Inferior parietal cortex (tissue), 1 donor: Measurements from ENCODE around the gene UQCR10.

ENCODE experiments used
- DNase-seq: peaks from one replicate; pipeline ENCODE4 v3.0.0-alpha.2; 2016; ENCODE audit errors: extremely low spot score

The UQCR10 gene

GRCh38 chr22:29762263-29762662 is 4.9 kb upstream of the UQCR10 start:
- DNase-seq, result no peak

DNA sequence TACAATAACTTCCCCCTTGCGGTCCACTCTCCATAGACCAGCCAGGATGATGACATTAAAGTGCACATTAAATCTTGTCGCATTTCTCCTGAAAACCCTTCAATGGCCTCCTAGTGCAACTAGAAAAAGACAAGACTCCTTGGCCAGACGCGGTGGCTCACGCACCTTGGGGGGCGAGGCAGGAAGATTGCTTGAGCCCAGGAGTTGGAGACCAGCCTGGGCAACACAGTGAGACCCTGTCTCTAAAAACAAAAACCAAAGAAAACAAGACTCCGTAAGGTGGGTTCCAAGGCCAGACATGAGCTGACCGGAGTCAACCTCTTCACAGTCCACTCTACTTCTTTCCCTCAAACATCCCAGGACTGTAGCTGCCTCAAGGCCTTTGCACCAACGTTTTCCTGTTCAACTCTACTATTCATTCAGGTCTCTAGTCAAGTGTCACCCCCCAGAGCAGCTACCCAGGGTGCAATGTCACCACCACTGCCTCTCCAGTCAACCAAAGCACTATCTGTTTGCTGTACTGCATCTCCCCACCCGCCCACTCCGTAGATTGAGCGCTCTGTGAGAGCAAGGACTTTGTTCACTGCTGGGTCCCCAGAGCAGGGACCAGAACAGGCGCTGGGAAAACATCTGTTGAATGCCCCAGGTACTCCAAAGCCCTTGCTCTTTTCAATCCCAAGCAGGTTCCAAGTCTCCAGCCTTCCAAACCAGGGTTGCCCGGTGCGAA is 1.1 kb upstream of the UQCR10 start:
- no peak for DNase-seq

GRCh38 chr22:29766632-29767170 is 468 bp upstream of the UQCR10 start, which contains the start of gene ZMAT5:
Gene ZMAT5, minus strand, starts transcription at chr22:29767007. Its CDS starts 18,463 bp downstream, at chr22:29748544.
- peak; percentile 96 for DNase-seq

- DNase-seq, result no peak
Observed at GRCh38 chr22:29768052-29768693, 1.0 kb downstream of the UQCR10 start.

DNA sequence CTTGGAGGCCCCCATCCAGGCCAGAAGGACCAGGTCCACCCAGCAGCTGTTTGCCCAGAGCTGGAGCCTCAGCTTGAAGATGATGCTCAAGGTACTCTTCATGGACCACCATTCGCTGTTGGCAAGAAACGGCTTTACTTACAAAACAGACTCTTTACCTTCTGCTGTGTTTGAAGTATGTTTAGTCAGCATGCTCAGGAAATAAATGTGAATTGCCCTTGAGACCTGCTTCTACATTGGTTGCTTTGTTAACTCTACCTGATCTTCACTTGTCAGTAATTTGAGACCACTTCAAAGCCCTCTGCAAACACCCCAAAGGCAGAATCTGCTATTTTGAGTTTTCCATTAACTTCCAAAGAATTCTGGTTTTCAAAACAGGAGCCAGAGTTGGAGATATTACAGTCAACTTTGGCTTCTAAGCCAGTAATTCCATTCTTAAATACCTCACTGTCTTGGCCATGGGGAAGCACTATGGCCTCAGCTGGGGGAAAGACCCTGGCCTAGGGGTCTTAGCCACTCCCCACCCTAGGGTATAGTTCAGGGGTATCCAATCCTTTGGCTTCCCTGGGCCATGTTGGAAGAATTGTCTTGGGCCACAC is 2.7 kb downstream of the UQCR10 start:
- no peak for DNase-seq

- DNase-seq, result peak; percentile 27
Observed at GRCh38 chr22:29772170-29772641, 5.0 kb downstream of the UQCR10 start.

DNA sequence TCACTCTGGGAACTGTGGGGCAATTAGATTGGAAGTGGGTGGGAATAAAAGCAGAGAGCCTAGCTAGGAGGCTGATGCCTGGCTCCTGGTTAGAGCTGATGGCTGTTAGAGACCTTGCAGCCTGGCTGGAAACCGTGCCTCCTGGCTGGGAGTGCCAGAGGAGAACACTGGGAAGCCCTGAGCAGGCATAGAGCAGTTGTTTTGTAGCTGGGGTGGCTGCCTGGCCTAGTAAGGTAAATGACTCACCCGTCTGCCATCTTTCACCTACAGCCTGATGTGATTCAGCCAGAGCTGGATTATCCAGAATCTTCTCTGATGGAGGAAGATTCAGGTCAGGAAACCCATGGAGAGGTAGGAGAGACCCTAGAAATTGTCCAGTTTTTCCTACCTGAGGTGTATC is 6.1 kb downstream of the UQCR10 start:
- DNase-seq, result no peak

GRCh38 chr22:29780220-29780619 is 13.1 kb downstream of the UQCR10 start:
- no peak for DNase-seq

DNA sequence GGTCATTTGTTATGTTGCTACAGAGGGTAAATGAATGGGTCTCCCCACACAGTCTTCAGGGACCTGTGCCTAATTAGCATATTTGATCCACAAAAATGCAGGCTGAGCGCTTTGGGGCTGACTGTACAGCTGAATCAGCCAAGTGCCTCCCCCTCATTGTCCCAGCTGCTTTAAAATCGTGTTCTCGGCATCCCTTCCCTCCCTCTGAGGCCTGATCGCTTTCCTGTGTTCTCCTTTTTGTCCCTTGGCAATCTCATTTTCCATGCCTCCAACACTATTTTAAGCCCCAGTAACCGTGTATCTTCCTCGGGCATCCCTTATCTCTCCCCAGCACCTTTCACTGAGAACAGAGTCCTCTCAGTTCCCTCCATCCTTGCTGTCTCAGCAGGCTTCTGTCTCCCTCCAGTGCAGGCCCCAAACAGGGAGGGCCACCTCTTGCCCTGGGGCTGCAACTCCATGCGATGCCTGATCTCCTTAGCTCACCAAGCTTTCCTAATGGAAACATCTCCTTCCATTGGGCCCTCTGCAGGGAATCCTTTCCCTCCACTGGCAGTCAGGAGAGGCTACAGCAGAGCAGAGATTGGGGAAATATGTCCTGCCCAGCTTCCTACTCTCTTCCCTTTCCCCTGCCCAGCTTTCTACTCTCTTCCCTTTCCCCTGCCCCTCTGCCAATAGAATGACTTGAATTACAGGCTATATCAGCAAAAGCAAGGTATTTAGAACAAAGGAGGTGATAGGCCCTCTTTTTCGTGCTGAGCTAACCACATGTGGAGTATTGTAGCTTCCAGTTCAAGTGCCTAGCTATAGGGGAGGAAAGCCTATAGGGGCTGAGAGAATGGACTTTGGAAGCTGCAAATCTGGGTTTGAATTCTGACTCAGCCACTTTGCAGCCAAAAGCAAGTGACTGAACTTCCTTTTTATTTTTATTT is 13.8 kb downstream of the UQCR10 start:
- DNase-seq, result peak; percentile 66

GRCh38 chr22:29782061-29782845 is 15.1 kb downstream of the UQCR10 start:
- no peak for DNase-seq

DNA sequence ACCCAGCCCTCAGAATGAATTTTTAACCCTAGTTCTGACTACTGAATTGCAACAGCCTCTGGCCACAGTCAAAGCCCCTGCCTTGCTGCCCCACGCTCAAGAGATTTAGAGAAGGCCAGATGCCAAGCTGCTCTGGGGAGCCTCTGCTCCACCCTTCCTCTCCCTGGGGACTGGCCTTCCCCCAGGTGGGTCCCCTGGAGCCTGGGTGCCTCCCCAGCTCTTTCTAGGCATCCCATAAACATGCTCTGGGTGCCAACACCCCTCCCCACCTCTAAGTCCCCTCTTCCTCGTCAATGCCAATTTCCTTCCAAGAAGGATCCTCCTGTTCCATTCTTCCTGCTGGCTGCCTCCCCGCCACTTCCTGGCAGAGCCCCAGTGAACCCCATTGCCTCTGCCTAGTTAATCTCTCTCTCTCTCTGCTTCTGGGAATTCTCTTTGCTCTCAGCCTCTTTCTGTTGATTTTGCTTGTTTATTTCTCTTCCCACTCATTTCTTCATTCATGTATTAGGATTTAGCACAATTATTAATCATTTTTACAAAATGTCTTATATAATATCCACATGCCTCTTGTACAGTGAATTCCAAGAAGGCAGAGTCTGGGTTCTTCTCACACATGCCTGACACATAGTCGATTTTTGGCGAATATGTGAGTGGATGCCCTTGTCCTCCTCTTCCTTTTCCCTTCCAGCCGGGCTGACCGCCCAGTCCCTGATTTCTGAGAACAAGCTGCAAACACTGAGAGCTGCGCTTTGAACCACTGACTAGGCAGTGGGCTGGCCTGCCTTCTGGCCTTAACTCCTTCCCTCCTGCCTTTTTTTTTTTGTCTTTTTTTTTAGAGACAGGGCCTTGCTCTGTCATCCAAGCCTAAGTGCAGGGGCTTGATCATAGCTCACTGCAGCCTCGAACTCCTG is 17.5 kb downstream of the UQCR10 start:
- DNase-seq, result no peak

DNA sequence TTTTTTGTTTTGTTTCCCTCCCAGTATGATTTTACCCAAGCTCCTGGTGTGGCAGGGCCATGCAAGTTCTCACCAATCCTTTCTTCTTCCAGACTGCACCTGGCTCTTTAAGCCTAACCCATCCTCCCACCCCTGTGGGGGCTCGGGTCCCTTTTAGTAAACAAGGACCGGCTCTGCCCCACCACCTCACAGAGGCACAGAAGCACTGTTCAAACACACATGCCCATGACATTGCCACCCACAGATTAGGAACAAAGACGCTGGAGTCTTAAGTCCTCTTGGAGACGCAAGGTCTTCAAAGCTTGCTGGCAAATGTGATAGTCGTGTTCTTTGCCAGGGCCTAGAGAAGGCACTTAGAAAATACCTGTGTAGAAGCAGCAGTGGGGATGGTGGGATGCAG is 18.9 kb downstream of the UQCR10 start:
- DNase-seq, result no peak

GRCh38 chr22:29787371-29787980 is 20.3 kb downstream of the UQCR10 start:
- DNase-seq, result no peak

DNA sequence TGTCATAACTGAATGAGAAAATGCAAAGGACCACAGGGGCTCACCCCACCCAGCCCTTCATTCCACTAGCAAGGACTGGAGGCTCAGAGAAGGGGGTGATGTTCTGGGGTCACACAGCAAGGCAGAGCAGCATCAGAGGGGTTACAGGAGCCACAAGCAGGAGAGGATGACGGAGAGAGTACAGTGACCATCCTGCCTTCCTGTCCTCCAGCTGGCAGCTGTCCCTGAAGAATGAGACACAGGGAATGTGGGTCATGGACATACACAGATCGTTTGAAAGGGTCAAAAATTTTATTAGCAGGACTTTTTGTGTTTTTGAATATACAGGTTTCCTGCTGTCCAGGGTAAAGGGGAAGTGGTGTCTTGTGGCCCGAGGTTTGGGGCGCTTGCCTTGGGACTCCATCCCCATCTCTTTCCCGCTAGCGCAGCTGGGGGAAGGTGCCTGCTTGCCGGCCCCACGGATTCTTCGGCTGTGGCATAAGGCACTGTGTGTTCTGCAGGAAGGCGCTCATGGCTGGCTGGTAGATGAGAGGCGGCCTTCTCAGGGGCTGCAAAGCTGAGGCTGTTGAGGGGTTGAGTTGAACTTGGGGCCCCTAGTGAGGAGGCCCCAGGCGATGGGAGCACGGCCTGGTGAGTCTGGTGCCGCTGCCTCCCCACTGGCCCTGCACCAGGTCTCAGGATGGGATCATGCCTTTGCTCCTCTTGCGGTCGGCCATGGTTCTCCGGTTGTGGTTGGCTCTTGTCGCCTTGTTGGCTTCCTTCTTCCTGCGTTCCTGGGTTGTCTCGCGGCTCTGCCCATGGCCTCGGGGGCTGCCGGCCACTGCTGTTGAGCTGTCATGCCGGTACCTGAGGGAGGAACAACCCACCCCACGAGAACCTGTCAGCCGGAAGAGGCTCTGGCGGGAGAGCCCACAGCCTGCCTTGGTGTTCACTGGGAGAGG is 21.4 kb downstream of the UQCR10 start:
- no peak for DNase-seq

- DNase-seq, result no peak
Observed at GRCh38 chr22:29790061-29790460, 22.9 kb downstream of the UQCR10 start.

GRCh38 chr22:29793396-29793795 is 26.2 kb downstream of the UQCR10 start:
- no peak for DNase-seq

GRCh38 chr22:29795663-29796062 is 28.5 kb downstream of the UQCR10 start:
- DNase-seq, result no peak

GRCh38 chr22:29797351-29797750 is 30.2 kb downstream of the UQCR10 start:
- DNase-seq, result no peak
